ENCODE data around the gene TMEM52. TPM values are rescaled to one million over a fixed set of nuclear protein-coding genes. Genes with fewer than 3 reads are reported as not detected.

Gene TMEM52
- total RNA-seq, 1 donor from 2014 or later: not detected

DNA sequence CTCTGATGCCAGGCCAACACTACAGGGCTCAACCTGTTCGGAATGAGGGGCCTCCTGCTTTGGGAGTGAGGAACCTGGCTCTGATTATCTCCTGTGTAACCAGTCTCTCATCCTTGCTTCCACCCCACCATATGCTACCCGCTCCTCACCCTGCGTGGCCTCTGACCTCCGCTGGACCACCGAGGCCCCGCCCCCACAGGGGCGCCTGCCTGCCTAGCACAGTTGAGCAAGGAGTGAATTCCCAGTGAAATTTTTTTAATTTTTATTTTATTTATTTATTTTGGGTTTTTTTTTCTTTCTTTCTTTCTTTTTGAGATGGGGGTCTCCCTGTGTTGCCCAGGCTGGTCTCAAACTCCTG is 26.3 kb downstream of the TMEM52 start:
- H3K27me3 Mint-ChIP-seq (ENCODE audit: unreplicated experiment): no peaks in the 10 kb centered on the region
- H3K9me3 Mint-ChIP-seq (ENCODE audit: unreplicated experiment): no peaks in the 10 kb centered on the region
- TF ChIP-seq, protein P1, sequence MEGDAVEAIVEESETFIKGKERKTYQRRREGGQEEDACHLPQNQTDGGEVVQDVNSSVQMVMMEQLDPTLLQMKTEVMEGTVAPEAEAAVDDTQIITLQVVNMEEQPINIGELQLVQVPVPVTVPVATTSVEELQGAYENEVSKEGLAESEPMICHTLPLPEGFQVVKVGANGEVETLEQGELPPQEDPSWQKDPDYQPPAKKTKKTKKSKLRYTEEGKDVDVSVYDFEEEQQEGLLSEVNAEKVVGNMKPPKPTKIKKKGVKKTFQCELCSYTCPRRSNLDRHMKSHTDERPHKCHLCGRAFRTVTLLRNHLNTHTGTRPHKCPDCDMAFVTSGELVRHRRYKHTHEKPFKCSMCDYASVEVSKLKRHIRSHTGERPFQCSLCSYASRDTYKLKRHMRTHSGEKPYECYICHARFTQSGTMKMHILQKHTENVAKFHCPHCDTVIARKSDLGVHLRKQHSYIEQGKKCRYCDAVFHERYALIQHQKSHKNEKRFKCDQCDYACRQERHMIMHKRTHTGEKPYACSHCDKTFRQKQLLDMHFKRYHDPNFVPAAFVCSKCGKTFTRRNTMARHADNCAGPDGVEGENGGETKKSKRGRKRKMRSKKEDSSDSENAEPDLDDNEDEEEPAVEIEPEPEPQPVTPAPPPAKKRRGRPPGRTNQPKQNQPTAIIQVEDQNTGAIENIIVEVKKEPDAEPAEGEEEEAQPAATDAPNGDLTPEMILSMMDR (IDR thresholded peaks at IDR 0.05): no peak
- DNase-seq (ENCODE audit: extremely low spot score, unreplicated experiment): no peak
- peak overlapping the region; percentile 83 for H3K27ac Mint-ChIP-seq (ENCODE audit: unreplicated experiment)
- no peaks in the 10 kb centered on the region for H3K36me3 Mint-ChIP-seq (ENCODE audit: unreplicated experiment)
- H3K4me1 Mint-ChIP-seq (ENCODE audit: unreplicated experiment): peaks cover 33% of the 10 kb centered on the region
- H3K4me3 Mint-ChIP-seq (ENCODE audit: unreplicated experiment): peak overlapping the region; percentile 77

DNA sequence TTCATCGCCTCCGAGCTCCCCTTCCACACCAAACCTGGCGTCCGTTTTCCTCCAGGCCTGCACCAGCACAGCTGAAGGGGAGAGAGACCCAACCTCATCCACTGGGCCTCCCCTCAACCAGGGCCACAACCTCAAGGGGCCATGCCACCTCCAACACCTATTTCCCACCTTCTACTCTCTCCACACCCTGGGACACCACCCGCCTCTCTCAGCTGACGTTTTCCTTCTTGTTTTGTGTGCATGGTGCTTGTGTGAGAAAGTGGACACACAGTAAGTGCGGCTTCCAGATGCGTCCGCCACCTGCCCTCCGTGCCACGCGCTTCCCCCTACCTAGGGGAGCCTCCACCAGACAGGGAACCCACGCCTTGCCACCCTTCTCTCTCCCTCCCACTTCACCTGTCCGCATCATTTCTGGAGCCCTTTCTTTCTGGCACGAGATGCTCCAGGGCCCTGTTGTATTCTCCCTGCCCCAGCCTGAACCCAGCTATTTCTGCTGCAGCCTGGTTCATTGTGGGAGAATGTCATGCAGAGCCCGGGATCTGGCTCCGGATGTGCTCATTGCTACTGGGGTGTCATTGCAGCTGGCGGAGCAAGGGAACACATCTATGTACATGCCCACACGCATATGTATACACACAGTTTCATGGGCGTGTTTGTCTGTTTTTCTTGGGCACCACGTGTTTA is 26.9 kb downstream of the TMEM52 start:
- H3K9me3 Mint-ChIP-seq (ENCODE audit: unreplicated experiment): no peaks in the 10 kb centered on the region
- no peaks in the 10 kb centered on the region for H3K27me3 Mint-ChIP-seq (ENCODE audit: unreplicated experiment)
- H3K4me1 Mint-ChIP-seq (ENCODE audit: unreplicated experiment): peaks cover 36% of the 10 kb centered on the region
- H3K36me3 Mint-ChIP-seq (ENCODE audit: unreplicated experiment): no peaks in the 10 kb centered on the region
- TF ChIP-seq, protein P1 (IDR thresholded peaks at IDR 0.05): no peak
- no peak for DNase-seq (ENCODE audit: extremely low spot score, unreplicated experiment)
- peak overlapping the region; percentile 77 for H3K4me3 Mint-ChIP-seq (ENCODE audit: unreplicated experiment)
- peak overlapping the region; percentile 83 for H3K27ac Mint-ChIP-seq (ENCODE audit: unreplicated experiment)

DNA sequence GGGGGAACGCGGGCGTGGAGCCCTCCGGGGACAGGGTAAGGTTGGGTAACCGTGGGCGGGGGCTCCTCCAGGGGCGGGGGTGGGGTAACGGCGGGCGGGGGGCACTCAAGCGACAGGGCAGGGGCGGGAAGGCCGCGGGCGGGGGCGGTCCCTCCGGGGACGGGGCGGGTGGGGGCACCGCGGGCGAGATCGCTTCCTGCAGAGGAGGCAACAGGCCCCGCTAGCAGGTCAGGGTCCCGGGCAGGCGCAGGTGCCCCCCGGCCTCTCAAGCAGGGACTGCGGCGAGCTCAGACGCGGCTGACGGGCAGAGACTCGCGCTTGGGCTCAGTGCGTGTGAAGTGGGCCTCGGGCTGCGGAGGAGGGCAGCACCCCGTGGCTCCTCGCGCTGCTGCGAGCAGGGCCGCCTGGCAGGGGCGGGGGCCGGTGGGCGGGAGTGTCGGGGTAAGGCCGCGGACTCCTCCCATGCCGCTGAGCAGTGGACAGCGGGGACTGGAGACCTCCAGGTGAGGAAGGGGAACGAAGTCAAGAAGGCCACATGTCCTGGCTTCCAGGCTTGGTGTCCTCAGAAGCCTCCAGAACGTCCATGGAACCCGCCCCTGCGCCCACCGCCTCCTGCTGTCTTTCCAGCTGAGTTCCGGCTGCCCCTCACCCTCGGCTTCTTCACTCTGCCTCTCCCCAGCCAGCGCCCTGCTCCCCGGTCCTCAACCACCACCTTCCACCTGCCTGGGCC is 27.6 kb downstream of the TMEM52 start:
- peak overlapping the region; percentile 77 for H3K4me3 Mint-ChIP-seq (ENCODE audit: unreplicated experiment)
- H3K36me3 Mint-ChIP-seq (ENCODE audit: unreplicated experiment): no peaks in the 10 kb centered on the region
- peaks cover 40% of the 10 kb centered on the region for H3K4me1 Mint-ChIP-seq (ENCODE audit: unreplicated experiment)
- H3K9me3 Mint-ChIP-seq (ENCODE audit: unreplicated experiment): no peaks in the 10 kb centered on the region
- peak; percentile 89 for DNase-seq (ENCODE audit: extremely low spot score, unreplicated experiment)
- H3K27ac Mint-ChIP-seq (ENCODE audit: unreplicated experiment): peak overlapping the region; percentile 83
- TF ChIP-seq, protein P1 (IDR thresholded peaks at IDR 0.05): no peak
- H3K27me3 Mint-ChIP-seq (ENCODE audit: unreplicated experiment): no peaks in the 10 kb centered on the region

DNA sequence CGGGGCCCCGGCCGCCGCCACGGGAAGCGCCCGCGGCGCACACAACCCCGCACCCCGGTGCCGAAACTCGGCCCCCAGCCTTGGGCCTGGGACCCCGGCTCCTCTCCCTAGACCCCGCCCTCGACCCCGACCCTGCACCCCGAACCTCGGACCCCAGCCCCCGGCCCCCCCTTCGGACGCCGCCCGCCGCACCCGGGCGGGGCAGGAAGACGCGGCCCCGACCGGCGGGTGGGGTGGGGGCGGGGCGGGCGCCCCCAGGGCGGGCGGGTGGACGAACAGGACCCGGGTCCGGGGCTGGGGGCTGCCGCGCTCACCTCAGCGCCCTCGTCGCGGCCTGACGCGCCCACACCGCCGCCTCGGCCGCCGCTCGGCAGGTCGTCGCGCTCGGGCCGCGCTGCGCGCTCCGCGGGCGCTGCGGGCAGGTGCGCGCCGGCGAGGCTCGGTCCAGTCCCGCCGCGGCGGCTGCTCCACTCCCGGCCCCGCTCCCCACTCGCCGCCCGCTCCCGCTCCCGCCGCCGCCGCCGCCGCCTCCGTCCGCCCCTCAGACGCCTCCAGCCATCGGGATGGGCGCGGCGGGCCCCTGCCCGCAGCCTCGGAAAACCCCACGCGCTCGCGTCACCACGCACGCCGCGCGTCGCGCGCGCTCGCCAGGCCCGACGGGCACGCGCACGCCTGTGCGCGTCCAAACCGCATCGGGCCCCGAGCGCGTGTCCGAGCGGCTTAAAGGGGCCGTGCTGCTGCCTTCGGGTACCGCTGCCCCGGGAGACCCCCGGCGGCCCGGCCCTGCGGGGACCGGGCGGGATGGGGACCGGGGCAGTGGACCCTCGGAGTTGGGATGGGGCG is 28.4 kb downstream of the TMEM52 start, which contains the start of gene GNB1:
Gene GNB1, minus strand, starts transcription at position 582 of the 843 bp plus-strand sequence. CDS start 65,634 bp downstream, outside the sequence.
- peak within 1 kb of the TSS; percentile 83 for H3K27ac Mint-ChIP-seq (ENCODE audit: unreplicated experiment)
- no peaks in the 10 kb centered on the region for H3K36me3 Mint-ChIP-seq (ENCODE audit: unreplicated experiment)
- H3K9me3 Mint-ChIP-seq (ENCODE audit: unreplicated experiment): no peaks in the 10 kb centered on the region
- peak; percentile 97 for DNase-seq (ENCODE audit: extremely low spot score, unreplicated experiment)
- no peaks in the 10 kb centered on the region for H3K27me3 Mint-ChIP-seq (ENCODE audit: unreplicated experiment)
- TF ChIP-seq, protein P1 (IDR thresholded peaks at IDR 0.05): no peak
- peaks cover 45% of the 10 kb centered on the region for H3K4me1 Mint-ChIP-seq (ENCODE audit: unreplicated experiment)
- H3K4me3 Mint-ChIP-seq (ENCODE audit: unreplicated experiment): peak within 1 kb of the TSS; percentile 86

All from osteocyte (in vitro differentiated cells).